HL-60 (cell line): ENCODE measurements around the gene COL6A2.

Experiments
- DNase-seq, 2 experiments: peaks; one replicate each; pipeline ENCODE4 v3.0.0-alpha.2; 2010 to 2020; ENCODE audit warnings: low read depth in 1 of 2, low spot score in 1 of 2
- H3K27ac ChIP-seq: fragments of 250-450 bp; sonication (Bioruptor Pico); replicated peaks from 2 replicates; pipeline ENCODE4 v1.5.1; 2020; ENCODE audit warnings: mild to moderate bottlenecking, moderate library complexity
- H3K27me3 ChIP-seq: fragments of 250-450 bp; sonication (Bioruptor Pico); 2 replicates; pipeline ENCODE4 v1.5.1; 2021; ENCODE audit warnings: mild to moderate bottlenecking, moderate library complexity; ENCODE audit not compliant: insufficient read depth, poor library complexity, severe bottlenecking
- H3K4me3 ChIP-seq: replicated peaks from 2 replicates; pipeline ENCODE4 v1.5.1; 2011; ENCODE audit warnings: mild to moderate bottlenecking, control low read depth, low read length; ENCODE audit not compliant: insufficient read depth
- GABPA ChIP-seq: IDR thresholded peaks from 2 replicates; pipeline ENCODE4 v1.6.1; 2012; ENCODE audit warnings: low read depth
- POLR2AphosphoS5 ChIP-seq: IDR thresholded peaks from 2 replicates; pipeline ENCODE4 v1.6.1; 2012; ENCODE audit warnings: low read depth
- SPI1 ChIP-seq: IDR thresholded peaks from 2 replicates; pipeline ENCODE4 v1.6.1; 2012; ENCODE audit warnings: low read depth, mild to moderate bottlenecking, borderline replicate concordance
- TF ChIP-seq, protein P1 (sequence below): IDR thresholded peaks from one replicate; pipeline ENCODE4 v1.5.1; 2011; ENCODE audit warnings: low read length, control low read depth, inconsistent platforms; ENCODE audit not compliant: insufficient read depth
- TF ChIP-seq, protein P2 (sequence below): IDR thresholded peaks from 2 replicates; pipeline ENCODE4 v1.6.1; 2012; ENCODE audit warnings: low read depth; ENCODE audit not compliant: insufficient replicate concordance

The COL6A2 gene

DNA sequence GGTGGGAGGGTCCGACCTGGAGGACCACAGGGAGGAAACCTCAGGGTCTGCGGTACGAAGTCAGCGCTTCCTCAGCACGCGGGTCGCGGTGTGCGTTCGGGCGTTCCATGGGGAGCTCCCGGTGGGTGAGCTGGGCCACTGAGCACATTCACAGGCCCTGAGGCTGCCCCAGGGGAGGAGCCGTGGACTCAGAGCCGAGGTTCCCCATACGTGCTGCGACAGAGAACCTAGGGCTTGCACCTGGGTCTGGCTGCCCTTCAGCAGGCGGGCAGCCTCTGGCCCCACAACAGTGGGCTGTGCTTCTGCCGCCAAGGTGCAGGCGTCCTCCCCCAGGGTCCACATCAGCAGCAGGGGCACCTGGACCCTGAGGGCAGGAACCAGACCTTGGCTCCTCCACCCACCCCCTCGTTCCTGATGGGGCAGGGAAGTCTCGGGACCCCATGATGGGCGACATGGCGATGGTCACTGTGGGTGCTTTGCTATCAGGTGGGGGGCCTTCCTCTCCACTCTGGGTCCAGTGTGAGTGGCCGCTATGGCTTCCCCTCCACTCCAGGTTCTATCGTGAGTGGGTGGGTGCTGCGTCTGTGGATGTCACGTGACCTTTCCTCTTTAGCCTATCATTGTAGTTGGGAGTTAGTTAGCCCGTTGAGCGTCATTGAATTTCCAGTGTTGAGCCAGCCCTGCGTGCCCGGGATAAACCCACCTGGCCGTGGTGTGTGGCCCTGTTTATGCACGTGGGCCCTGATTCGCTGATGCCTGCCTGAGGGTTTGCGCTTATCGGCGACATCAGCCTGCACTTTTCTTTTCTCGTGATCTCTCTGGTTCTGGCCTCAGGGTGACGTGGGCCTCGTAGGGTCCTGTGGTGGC lies 29.6 kb downstream of the COL6A2 start:
- no peaks in the 10 kb centered on the region for H3K27me3 ChIP-seq
- H3K4me3 ChIP-seq: no peak overlapping the region
- TF ChIP-seq, protein P1, sequence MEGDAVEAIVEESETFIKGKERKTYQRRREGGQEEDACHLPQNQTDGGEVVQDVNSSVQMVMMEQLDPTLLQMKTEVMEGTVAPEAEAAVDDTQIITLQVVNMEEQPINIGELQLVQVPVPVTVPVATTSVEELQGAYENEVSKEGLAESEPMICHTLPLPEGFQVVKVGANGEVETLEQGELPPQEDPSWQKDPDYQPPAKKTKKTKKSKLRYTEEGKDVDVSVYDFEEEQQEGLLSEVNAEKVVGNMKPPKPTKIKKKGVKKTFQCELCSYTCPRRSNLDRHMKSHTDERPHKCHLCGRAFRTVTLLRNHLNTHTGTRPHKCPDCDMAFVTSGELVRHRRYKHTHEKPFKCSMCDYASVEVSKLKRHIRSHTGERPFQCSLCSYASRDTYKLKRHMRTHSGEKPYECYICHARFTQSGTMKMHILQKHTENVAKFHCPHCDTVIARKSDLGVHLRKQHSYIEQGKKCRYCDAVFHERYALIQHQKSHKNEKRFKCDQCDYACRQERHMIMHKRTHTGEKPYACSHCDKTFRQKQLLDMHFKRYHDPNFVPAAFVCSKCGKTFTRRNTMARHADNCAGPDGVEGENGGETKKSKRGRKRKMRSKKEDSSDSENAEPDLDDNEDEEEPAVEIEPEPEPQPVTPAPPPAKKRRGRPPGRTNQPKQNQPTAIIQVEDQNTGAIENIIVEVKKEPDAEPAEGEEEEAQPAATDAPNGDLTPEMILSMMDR: no peak
- TF ChIP-seq POLR2AphosphoS5 (no peak), GABPA (no peak), SPI1 (no peak)
- TF ChIP-seq, protein P2, sequence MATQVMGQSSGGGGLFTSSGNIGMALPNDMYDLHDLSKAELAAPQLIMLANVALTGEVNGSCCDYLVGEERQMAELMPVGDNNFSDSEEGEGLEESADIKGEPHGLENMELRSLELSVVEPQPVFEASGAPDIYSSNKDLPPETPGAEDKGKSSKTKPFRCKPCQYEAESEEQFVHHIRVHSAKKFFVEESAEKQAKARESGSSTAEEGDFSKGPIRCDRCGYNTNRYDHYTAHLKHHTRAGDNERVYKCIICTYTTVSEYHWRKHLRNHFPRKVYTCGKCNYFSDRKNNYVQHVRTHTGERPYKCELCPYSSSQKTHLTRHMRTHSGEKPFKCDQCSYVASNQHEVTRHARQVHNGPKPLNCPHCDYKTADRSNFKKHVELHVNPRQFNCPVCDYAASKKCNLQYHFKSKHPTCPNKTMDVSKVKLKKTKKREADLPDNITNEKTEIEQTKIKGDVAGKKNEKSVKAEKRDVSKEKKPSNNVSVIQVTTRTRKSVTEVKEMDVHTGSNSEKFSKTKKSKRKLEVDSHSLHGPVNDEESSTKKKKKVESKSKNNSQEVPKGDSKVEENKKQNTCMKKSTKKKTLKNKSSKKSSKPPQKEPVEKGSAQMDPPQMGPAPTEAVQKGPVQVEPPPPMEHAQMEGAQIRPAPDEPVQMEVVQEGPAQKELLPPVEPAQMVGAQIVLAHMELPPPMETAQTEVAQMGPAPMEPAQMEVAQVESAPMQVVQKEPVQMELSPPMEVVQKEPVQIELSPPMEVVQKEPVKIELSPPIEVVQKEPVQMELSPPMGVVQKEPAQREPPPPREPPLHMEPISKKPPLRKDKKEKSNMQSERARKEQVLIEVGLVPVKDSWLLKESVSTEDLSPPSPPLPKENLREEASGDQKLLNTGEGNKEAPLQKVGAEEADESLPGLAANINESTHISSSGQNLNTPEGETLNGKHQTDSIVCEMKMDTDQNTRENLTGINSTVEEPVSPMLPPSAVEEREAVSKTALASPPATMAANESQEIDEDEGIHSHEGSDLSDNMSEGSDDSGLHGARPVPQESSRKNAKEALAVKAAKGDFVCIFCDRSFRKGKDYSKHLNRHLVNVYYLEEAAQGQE: no peak
- H3K27ac ChIP-seq: no peak overlapping the region
- DNase-seq: no peak

DNA sequence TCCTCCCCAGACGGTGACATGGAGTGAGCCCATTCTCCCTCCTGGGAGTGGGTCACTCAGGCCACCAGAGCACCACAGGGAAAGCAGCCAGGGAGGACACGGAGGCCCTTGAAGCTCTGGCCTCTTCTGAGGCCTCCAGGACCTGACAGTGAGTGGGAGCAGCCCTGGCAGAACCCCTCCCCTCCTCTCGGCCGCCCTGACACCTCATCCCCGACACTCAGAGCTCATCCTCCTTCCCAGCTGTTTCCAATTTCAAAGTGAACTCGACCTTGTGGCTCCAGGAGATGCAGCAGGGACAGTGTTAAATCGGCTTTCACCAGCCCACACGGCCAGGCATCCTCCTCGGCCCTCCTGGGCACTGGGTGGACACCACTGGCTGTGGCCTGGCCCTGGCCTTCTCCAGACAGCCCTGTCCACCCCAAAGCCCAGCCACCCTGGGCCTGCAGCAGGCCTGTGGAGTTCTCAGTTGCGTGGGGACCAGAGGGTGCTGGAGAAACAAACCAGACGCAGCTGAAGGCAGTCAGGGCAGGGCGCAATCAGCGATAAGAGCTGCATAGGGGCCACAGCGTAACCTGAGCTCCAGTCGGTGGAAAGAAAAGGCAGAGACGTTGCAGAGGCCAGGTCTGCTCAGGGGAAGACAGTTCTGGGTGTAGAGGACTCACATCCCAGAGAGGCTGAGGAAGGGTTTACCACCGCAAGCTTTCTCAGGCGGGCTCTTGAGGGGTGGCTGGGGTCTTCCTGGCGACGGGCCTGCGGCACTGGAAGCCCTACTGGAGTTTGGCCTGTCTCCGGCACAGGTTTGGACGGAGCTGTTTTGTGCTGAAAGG lies 30.4 kb downstream of the COL6A2 start:
- no peak for DNase-seq
- H3K4me3 ChIP-seq: no peak overlapping the region
- no peak for TF ChIP-seq POLR2AphosphoS5
- TF ChIP-seq GABPA: no peak
- TF ChIP-seq, protein P2: no peak
- no peak for TF ChIP-seq SPI1
- TF ChIP-seq, protein P1: no peak
- H3K27ac ChIP-seq: no peak overlapping the region
- no peaks in the 10 kb centered on the region for H3K27me3 ChIP-seq

DNA sequence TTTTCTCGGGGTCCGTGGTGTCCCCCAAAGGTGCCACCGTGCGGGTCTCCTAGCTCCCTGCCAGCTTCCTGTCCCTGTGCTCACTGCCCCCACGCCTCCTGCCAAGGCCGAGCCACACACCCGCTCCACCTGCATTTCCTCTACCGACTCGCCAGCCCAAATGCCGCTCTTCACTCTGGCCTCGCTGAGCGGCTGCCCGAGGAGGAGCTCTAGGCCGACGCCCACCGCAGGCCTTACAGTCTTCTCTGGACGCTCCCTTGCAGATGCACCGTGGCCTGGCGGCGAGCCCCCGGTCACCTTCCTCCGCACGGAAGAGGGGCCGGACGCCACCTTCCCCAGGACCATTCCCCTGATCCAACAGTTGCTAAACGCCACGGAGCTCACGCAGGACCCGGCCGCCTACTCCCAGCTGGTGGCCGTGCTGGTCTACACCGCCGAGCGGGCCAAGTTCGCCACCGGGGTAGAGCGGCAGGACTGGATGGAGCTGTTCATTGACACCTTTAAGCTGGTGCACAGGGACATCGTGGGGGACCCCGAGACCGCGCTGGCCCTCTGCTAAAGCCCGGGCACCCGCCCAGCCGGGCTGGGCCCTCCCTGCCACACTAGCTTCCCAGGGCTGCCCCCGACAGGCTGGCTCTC lies 31.1 kb downstream of the COL6A2 start:
- no peak overlapping the region for H3K4me3 ChIP-seq
- TF ChIP-seq, protein P1: no peak
- TF ChIP-seq GABPA (no peak), POLR2AphosphoS5 (no peak), SPI1 (no peak)
- TF ChIP-seq, protein P2: no peak
- no peaks in the 10 kb centered on the region for H3K27me3 ChIP-seq
- no peak overlapping the region for H3K27ac ChIP-seq
- no peak for DNase-seq
